Measurements from ENCODE around the gene KRT1.

- TF ChIP-seq CTCF (IDR thresholded peaks at IDR 0.05) (no peak), FOSL2 (IDR thresholded peaks at IDR 0.05; ENCODE audit: borderline replicate concordance, low read depth) (no peak)
Measured at GRCh38 chr12:52693261-52693660, 13.1 kb upstream of the KRT1 start.
